Panc1 (cell line): Measurements from ENCODE around the gene MAGI1.

Source experiments
- CTCF ChIP-seq: fragments of 450-650 bp; IDR thresholded peaks from 2 replicates; pipeline ENCODE4 v1.5.1; 2017; ENCODE audit warnings: mild to moderate bottlenecking
- POLR2AphosphoS5 ChIP-seq: IDR thresholded peaks from 2 replicates; pipeline ENCODE4 v1.6.1; 2012; ENCODE audit warnings: mild to moderate bottlenecking, low read depth, low read length, moderate library complexity
- REST ChIP-seq, 2 experiments: IDR thresholded peaks; 2 replicates each; pipeline ENCODE4 v1.6.1; 2011 to 2012; ENCODE audit warnings: low read depth in 2 of 2, control low read depth in 1 of 2, low read length in 1 of 2, mild to moderate bottlenecking in 1 of 2, moderate library complexity in 1 of 2; ENCODE audit not compliant: insufficient read depth in 1 of 2
- SIN3A ChIP-seq: IDR thresholded peaks from 2 replicates; pipeline ENCODE4 v1.6.1; 2012; ENCODE audit warnings: low read depth, mild to moderate bottlenecking, low read length, moderate library complexity, borderline replicate concordance; ENCODE audit not compliant: insufficient read depth

- TF ChIP-seq CTCF: no peak
- no peak for TF ChIP-seq REST (IDR thresholded peaks at IDR 0.05; ENCODE audit: insufficient read depth in 1 of 2, low read depth in 2 of 2, low read length in 1 of 2)
- TF ChIP-seq POLR2AphosphoS5: no peak
- no peak for TF ChIP-seq SIN3A
These were observed 123.2 kb downstream of the MAGI1 start for GRCh38 chr3:65915477-65915876.
